HL-60/S4 treated with phorbol 12-myristate 13-acetate at 8.2 ng/mL for 4 days and 3 days (cell line): Measurements from ENCODE around the gene CEBPA.

Experiments
- in situ Hi-C: fragments of 300-500 bp; cut with MboI; formaldehyde crosslinking; loops from 2 replicates; pipeline ENCODE4 v1.15.0; 2022; ENCODE audit warnings: low sequenced_read_pairs

CEBPA gene

GRCh38 chr19:33273881-33274662, 28.3 kb downstream of the CEBPA start:
- in situ Hi-C loops = no loop called here

GRCh38 chr19:33273065-33273736, 29.1 kb downstream of the CEBPA start:
- in situ Hi-C loops = no loop called here

- in situ Hi-C loops = no loop called here
Observed at GRCh38 chr19:33271246-33272021, 30.9 kb downstream of the CEBPA start.

- in situ Hi-C loops = no loop called here
Observed at GRCh38 chr19:33270769-33271168, 31.6 kb downstream of the CEBPA start.

GRCh38 chr19:33269016-33269415, 33.3 kb downstream of the CEBPA start:
- in situ Hi-C loops = no loop called here

- in situ Hi-C loops = no loop called here
Observed at GRCh38 chr19:33268162-33268991, 34.0 kb downstream of the CEBPA start.

- in situ Hi-C loops = no loop called here
Observed at GRCh38 chr19:33267706-33268105, 34.6 kb downstream of the CEBPA start.

GRCh38 chr19:33266974-33267484, 35.3 kb downstream of the CEBPA start:
- in situ Hi-C loops = no loop called here

- in situ Hi-C loops = no loop called here
Observed at GRCh38 chr19:33264881-33265445, 37.4 kb downstream of the CEBPA start.

- in situ Hi-C loops = no loop called here
Observed at GRCh38 chr19:33263325-33264023, 38.9 kb downstream of the CEBPA start.

GRCh38 chr19:33261511-33262189, 40.7 kb downstream of the CEBPA start:
- in situ Hi-C loops = no loop called here

- in situ Hi-C loops = no loop called here
Observed at GRCh38 chr19:33260628-33261418, 41.5 kb downstream of the CEBPA start.

GRCh38 chr19:33259539-33259938, 42.8 kb downstream of the CEBPA start:
- in situ Hi-C loops = no loop called here

GRCh38 chr19:33257828-33258227, 44.5 kb downstream of the CEBPA start:
- in situ Hi-C loops = no loop called here

- in situ Hi-C loops = no loop called here
Observed at GRCh38 chr19:33256261-33256660, 46.1 kb downstream of the CEBPA start.

- in situ Hi-C loops = no loop called here
Observed at GRCh38 chr19:33255781-33256180, 46.6 kb downstream of the CEBPA start.

- in situ Hi-C loops = no loop called here
Observed at GRCh38 chr19:33254245-33254824, 48.0 kb downstream of the CEBPA start.

- in situ Hi-C loops = no loop called here
Observed at GRCh38 chr19:33252971-33253370, 49.4 kb downstream of the CEBPA start.
